NCI-H510A (cell line): ENCODE results near the gene ERAL1.
A peak's percentile ranks its signal among the peaks of the same experiment; 100 is the strongest.
"Not testable (repeated sequence)": the region's sequence is repeated elsewhere in the genome, so short reads cannot be mapped to it uniquely, and the experiment has no call there.

Source experiments
- DNase-seq: peaks from one replicate; lab custom pipeline; 2025; lab: John Stamatoyannopoulos, UW

ERAL1 gene

GRCh38 chr17:28853295-28853694 is 1.5 kb upstream of the ERAL1 start:
- no peak for DNase-seq

DNA sequence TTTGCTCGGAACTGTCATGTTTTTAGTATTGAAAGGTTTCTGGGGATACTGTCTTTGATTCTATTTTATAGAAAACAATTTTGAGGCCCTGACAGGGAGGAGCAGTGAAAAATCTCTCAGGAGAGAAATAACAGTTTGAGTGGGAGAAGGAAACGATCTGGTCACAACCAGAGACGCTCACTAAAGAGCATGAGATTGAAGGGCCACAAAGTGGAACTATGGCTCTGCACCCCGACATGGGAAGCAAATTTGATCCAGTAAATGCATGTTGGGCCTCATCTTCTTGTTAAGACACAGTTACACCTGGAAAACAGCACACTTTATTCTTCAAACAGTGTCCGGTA is 492 bp downstream of the ERAL1 start:
- DNase-seq = no peak

DNA sequence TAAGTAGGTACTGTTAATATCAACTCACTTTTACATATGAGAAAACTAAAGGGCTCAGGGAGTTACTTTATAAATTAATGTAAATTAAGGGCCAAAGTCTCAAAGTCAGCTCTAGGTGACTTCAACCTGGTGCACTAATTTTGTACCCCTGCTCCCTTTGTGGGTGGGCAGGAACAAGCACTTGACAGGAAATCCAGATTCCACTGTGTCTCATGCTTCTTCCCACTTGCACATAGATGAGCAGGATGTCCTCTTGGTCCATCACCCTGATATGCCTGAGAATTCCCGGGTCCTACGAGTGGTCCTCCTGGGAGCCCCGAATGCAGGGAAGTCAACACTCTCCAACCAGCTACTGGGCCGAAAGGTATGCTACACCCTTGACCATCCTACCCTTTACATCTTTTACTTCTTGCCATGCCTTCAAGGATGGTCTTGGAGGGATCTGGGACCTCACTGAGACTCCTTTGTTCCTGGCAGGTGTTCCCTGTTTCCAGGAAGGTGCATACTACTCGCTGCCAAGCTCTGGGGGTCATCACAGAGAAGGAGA is 1.3 kb downstream of the ERAL1 start:
- no peak for DNase-seq

DNA sequence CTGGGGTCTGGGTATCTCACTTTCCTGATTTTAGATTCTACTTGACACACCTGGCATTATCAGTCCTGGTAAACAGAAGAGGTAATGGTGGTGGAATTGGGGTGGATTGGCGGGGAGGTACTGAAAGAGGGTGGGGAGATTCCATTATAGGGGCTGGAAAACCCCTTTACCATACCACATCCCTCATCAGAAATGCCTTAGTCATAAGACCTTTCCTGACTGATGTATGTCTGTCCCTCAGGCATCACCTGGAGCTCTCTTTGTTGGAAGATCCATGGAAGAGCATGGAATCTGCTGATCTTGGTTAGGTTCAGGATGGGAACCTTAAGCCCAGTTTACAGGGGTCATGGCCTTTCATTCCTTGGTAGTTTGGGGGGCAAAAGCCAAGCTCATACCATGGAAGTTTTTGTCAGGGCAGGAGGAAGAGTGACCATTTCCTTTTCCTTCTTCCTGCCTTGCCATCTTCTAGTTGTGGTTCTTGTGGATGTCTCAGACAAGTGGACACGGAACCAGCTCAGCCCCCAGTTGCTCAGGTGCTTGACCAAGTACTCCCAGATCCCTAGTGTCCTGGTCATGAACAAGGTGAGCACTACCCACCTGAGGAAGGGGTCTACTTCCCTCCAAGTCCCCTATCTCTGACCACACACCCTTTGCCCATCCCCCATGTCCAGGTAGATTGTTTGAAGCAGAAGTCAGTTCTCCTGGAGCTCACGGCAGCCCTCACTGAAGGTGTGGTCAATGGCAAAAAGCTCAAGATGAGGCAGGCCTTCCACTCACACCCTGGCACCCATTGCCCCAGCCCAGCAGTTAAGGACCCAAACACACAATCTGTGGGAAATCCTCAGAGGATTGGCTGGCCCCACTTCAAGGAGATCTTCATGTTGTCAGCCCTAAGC is 3.3 kb downstream of the ERAL1 start:
- no peak for DNase-seq

GRCh38 chr17:28858801-28859355 is 4.1 kb downstream of the ERAL1 start:
- no peak for DNase-seq

DNA sequence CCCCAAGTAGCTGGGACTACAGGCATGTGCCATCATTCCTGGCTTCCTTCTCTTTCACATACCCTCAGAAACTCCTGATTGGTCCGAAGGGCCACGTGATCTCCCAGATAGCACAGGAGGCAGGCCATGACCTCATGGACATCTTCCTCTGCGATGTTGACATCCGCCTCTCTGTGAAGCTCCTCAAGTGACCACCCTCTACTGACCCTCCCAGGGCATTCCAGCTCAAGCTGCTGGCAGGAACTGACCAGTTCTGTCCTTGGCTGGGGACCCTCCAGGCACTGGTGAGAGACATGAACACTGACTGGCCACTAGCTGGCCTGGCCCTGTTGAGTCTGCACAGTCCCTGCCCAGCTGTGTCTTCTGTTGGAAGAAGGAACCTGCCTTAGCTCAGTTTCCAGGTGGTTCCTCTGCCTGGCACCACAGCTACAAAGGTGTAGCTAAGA is 5.6 kb downstream of the ERAL1 start:
- DNase-seq = no peak

DNA sequence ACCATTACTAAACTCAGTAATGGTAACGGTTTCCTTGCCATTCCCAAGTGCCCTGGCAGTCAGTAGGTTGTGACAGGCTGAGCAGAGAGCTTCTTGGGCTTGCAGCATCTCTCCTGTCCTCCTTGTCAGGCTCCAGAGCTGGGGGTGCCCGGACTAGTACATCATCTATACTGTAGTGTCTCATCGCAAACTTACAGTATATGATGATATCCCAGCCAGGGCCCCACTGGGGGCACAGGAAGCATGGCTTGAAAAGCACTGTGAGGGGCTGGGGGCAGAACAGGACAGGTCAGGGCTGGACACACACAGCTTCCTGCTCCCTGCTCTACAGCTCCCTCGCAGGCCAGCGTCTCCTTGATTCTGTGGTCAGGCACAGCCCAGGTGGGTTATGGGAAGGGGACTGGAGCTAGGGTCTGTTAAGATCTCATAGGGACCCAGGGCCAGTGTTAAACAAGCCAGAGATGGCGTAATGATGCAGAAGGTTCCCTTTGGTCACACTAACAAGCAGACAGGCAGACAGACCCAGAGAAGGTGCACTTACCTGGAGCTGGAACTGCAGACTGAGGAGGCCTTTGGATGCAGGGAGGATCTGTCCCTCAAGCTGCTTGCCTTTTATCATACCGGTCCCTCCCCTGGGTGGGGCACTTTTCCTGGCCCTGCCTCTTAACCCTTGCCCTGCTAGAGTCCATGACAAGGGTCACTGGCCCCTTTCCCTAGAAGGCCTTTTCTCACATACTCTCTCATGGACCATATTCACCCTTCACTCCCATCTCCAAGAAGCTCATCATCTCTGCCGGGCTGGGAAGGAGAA is 6.8 kb downstream of the ERAL1 start:
- no peak for DNase-seq

- DNase-seq = no peak
Observed at GRCh38 chr17:28862561-28862960, 7.7 kb downstream of the ERAL1 start.

- no peak for DNase-seq
Observed at GRCh38 chr17:28863953-28864352, 9.1 kb downstream of the ERAL1 start.

DNA sequence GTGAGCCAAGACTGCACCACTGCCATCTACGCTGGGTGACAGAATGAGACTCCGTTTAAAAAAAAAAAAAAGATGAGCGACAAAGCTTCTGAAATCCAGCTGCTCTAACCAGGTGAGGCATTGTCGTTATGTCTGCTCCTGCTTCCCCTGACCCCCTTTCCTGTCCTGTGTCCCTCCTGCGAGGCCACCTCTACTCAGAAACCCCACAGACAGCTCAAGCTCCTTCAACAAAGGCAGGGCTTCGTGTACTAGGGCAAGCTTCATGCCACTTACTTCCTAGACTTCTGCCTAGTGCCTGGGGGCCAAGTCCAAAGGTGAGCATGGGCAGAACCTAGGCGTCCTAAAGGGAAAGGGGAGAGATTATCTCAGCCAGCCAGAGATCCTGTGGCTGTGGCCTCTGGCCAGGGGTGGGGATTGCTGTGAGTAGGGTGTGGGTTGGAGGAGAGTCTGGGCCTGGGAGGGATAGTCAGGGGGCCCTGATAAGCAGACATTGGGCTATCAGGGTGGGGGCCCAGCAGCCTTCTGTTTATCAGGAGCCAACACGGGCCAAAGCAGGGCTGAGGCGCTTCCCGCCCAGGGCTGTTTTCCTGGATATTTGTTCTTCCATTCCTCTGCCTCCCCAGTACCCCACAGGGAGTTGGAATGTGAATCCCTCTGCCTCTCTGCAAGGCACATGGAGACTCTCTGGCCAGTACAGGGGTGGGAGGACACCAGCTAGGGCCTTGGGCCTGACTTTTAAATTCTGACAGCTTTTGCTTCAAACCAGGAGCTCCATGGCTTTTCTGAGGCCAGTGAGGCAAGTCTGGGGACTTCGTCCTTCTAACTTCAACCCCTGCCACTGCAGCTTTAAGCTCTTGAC is 10.4 kb downstream of the ERAL1 start:
- no peak for DNase-seq

GRCh38 chr17:28865946-28866752 is 11.3 kb downstream of the ERAL1 start:
- no peak for DNase-seq

DNA sequence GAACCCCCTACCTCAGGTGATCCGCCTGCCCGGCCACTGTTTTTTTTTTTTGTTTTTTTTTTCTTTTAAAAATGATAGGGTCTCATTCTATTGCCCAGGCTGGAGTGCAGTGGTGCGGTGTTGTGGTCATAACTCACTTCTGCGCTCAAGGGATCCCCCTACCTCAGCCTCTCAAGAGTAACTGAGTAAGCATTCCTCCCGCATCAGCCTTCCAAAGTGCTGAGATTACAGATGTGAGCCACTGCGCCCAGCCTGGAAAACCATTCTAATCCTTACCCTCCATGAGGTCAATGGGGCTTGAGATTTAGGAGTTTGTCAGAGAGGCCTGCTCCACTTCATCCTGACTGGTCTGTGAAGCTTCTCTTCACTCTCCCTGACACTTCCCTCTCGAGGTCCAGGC is 12.5 kb downstream of the ERAL1 start:
- DNase-seq = no peak

- no peak for DNase-seq
Observed at GRCh38 chr17:28871056-28871579, 16.3 kb downstream of the ERAL1 start.

DNA sequence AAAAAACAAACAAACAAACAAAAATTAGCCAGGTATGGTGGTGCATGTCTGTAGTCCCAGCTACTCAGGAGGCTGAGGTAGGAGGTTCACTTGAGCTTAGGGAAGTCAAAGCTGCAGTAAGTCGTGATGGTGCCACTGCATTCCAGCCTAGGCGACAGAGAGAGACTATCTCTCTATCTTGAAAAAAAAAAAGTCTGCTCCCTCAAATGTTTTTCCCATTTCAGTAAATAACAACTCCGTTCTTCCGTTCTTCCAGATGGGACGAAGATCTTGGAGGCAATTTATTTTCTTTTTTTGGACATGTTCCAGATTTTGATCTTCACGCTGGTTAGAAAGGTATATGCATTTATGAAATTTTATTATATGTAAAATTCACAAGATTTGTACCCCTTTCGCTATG is 19.0 kb downstream of the ERAL1 start:
- no peak for DNase-seq

- no peak for DNase-seq
Observed at GRCh38 chr17:28874750-28875149, 19.9 kb downstream of the ERAL1 start.

GRCh38 chr17:28875848-28876550 is 21.2 kb downstream of the ERAL1 start:
- DNase-seq = no peak

DNA sequence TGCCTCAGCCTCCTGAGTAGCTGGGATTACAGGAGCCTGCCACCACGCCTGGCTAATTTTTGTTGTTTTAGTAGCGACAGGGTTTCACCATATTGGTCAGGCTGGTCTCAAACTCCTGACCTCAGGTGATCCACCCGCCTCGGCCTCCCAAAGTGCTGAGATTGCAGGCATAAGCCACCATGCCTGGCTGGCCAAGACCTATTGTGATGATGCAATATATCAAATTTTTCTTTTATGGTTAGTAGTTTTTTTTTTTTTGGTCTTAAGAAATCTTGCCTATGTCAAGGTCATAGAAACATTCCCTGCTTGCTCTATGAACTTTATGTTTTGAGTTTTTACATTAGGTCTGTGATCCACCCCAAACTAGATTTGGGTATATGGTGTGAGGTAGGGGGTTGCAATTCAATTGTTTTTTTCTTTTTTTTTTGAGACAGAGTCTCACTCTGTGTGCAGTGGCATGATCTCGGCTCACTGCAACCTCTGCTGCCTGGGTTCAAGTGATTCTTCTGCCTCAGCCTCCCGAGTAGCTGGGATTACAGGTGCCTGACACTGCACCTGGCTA is 22.4 kb downstream of the ERAL1 start:
- not testable (repeated sequence) for DNase-seq

GRCh38 chr17:28878158-28878910 is 23.5 kb downstream of the ERAL1 start:
- no peak for DNase-seq

DNA sequence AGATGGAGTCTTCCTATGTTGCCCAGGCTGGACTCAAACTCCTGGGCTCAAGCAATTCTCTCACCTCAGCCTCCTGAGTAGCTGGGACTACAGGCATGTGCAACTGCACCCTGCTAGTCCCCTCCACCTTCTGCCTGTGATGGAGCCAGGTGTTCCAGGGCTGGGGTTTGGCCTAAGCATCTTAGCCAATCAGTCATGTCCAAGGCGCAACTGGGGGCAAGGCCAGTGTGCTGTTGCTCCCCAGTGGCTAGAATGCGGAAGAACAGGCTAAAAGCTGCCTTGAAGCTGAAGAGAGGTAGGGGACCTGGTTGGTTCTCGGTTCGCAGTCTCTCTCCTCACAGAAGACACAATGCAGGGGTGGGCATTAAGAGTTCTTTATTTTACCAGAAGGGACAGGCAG is 24.2 kb downstream of the ERAL1 start:
- DNase-seq = peak; percentile 40
